22Rv1 (cell line): ENCODE results near the gene LCA5.

Experiments
- ZFX ChIP-seq: fragments of 450-650 bp; IDR thresholded peaks from 2 replicates; pipeline ENCODE4 v1.6.1; 2017; ENCODE audit warnings: antibody characterized with exemption, borderline replicate concordance
- TF ChIP-seq, protein P1 (sequence below): fragments of 450-650 bp; IDR thresholded peaks from 2 replicates; pipeline ENCODE4 v1.5.1; 2017; ENCODE audit warnings: mild to moderate bottlenecking

DNA sequence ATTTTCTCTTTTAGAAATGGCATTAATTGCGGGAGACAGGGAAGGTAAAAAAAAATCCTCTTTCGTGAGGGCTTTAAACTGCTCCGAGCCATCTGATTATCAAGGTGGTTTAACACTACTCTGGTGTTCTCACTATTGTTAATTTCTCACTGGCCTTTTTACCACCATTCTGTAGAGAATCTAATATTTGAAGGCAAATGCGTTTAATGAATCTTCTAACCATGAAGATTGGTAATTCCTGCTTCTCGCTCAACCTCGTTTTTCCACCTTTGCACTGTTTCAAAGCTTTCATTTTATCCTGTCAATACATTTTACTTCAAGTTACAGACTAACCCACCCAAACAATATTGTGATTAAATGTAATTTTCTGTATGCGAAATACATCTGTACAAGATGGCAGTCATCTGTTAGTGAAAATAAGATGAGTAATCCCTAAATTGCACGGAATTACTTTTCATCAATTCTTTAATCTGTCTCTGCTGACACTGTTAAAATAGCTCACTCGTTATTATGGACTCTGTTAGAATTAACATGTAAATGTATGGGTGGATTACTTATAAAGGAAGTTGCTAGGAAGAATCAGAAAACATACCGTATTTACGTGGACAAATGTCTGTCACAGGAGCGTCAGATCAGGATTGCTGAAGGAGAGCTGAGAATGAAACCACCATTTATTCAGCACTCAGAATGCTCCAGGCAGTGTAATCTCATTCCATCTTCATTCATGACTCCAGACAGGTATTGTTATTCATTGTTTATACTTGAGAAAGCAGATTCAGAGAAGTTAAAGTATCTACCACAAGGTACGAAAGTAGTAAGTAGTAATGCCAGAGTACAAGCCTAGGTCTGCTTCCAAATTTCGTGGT is 1.1 kb upstream of the LCA5 start:
- TF ChIP-seq, protein P1, sequence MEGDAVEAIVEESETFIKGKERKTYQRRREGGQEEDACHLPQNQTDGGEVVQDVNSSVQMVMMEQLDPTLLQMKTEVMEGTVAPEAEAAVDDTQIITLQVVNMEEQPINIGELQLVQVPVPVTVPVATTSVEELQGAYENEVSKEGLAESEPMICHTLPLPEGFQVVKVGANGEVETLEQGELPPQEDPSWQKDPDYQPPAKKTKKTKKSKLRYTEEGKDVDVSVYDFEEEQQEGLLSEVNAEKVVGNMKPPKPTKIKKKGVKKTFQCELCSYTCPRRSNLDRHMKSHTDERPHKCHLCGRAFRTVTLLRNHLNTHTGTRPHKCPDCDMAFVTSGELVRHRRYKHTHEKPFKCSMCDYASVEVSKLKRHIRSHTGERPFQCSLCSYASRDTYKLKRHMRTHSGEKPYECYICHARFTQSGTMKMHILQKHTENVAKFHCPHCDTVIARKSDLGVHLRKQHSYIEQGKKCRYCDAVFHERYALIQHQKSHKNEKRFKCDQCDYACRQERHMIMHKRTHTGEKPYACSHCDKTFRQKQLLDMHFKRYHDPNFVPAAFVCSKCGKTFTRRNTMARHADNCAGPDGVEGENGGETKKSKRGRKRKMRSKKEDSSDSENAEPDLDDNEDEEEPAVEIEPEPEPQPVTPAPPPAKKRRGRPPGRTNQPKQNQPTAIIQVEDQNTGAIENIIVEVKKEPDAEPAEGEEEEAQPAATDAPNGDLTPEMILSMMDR, result no peak
- no peak for TF ChIP-seq ZFX
